WTC11 (cell line): ENCODE measurements around the gene OR5B12.

Experiments
- CREB1 ChIP-seq: sonication (generic); formaldehyde crosslinking; IDR thresholded peaks from 2 replicates; pipeline ENCODE4 v1.8.0; 2023; ENCODE audit warnings: mild to moderate bottlenecking, missing genetic modification reagents
- CTCF ChIP-seq: fragments of 200-600 bp; IDR thresholded peaks from 2 replicates; pipeline ENCODE4 v1.8.0; 2022; ENCODE audit warnings: antibody characterized with exemption

- no peak for TF ChIP-seq CREB1 (CRISPR knock-in tag)
- TF ChIP-seq CTCF = no peak
Observed at GRCh38 chr11:58392746-58393145, 49.3 kb downstream of the OR5B12 start.
